ENCODE results near the gene MXRA7.

MXRA7 gene

GRCh38 chr17:76710863-76711611 is at the start of gene MXRA7 (continued):
- TF ChIP-seq MZF1 (tag by site-specific recombination; IDR thresholded peaks at IDR 0.05; ENCODE audit: borderline replicate concordance): no peak; the same call in 1 of the 2 replicates
- TF ChIP-seq ZNF239 (tag by site-specific recombination; IDR thresholded peaks at IDR 0.05): no peak
- no peak for TF ChIP-seq ZNF155 (tag by site-specific recombination; IDR thresholded peaks at IDR 0.05)
- 0 out of 2 replicates have a peak, but pooled peaks have one; percentile 58 for TF ChIP-seq ZNF449 (tag by site-specific recombination; IDR thresholded peaks at IDR 0.05)
- peak; percentile 98 for TF ChIP-seq HIC1 (tag by site-specific recombination; IDR thresholded peaks at IDR 0.05)
- no peak for TF ChIP-seq ZNF560 (tag by site-specific recombination; IDR thresholded peaks at IDR 0.05; ENCODE audit: borderline replicate concordance)
- TF ChIP-seq PRDM1 (tag by site-specific recombination; IDR thresholded peaks at IDR 0.05): no peak
- TF ChIP-seq ZNF747 (tag by site-specific recombination; IDR thresholded peaks at IDR 0.05): no peak
- TF ChIP-seq SP3 (tag by site-specific recombination; IDR thresholded peaks at IDR 0.05): peak; percentile 67
- no peak for TF ChIP-seq ZNF121 (tag by site-specific recombination; IDR thresholded peaks at IDR 0.05)
- peak; percentile 64; the same call in 1 of the 2 replicates for TF ChIP-seq ZNF629 (tag by site-specific recombination; IDR thresholded peaks at IDR 0.05)
- peak; percentile 50; the same call in 1 of the 2 replicates for TF ChIP-seq ZNF398 (tag by site-specific recombination; IDR thresholded peaks at IDR 0.05)
- no peak for TF ChIP-seq ZNF266 (tag by site-specific recombination; IDR thresholded peaks at IDR 0.05; ENCODE audit: low read depth)
- no peak for TF ChIP-seq ZBTB1 (tag by site-specific recombination; IDR thresholded peaks at IDR 0.05)
- no peak for TF ChIP-seq SCRT2 (tag by site-specific recombination; IDR thresholded peaks at IDR 0.05)
- TF ChIP-seq ZNF2 (tag by site-specific recombination; IDR thresholded peaks at IDR 0.05): no peak
- peak; percentile 52 for TF ChIP-seq SP2 (tag by site-specific recombination; IDR thresholded peaks at IDR 0.05)
- no peak for TF ChIP-seq REST (tag by site-specific recombination; IDR thresholded peaks at IDR 0.05)
- TF ChIP-seq ZNF146 (tag by site-specific recombination; IDR thresholded peaks at IDR 0.05): no peak
- no peak for TF ChIP-seq ZNF214 (tag by site-specific recombination; IDR thresholded peaks at IDR 0.05; ENCODE audit: borderline replicate concordance)
- peak; percentile 94 for TF ChIP-seq ZBTB20 (tag by site-specific recombination; IDR thresholded peaks at IDR 0.05)
- peak; percentile 15 for TF ChIP-seq ZBTB26 (tag by site-specific recombination; optimal IDR thresholded peaks at IDR 0.05)
- TF ChIP-seq ZFP37 (tag by site-specific recombination; IDR thresholded peaks at IDR 0.05): no peak
- 0 out of 2 replicates have a peak, but pooled peaks have one; percentile 59 for TF ChIP-seq KLF7 (tag by site-specific recombination; IDR thresholded peaks at IDR 0.05; ENCODE audit: borderline replicate concordance)
- no peak for TF ChIP-seq ZNF311 (tag by site-specific recombination; IDR thresholded peaks at IDR 0.05; ENCODE audit: borderline replicate concordance)
- peak; percentile 84 for TF ChIP-seq ZEB2 (tag by site-specific recombination; IDR thresholded peaks at IDR 0.05)
- no peak for TF ChIP-seq ZNF707 (tag by site-specific recombination; IDR thresholded peaks at IDR 0.05)
- TF ChIP-seq ZBTB7A (tag by site-specific recombination; IDR thresholded peaks at IDR 0.05; ENCODE audit: low read depth): no peak
- TF ChIP-seq ZNF292 (tag by site-specific recombination; IDR thresholded peaks at IDR 0.05; ENCODE audit: borderline replicate concordance, low read depth): no peak
- no peak for TF ChIP-seq ZNF837 (tag by site-specific recombination; IDR thresholded peaks at IDR 0.05)

All from HEK293 (cell line).